Measurements from ENCODE around the gene MYO15B. TPM values are rescaled to one million over a fixed set of nuclear protein-coding genes. Genes with fewer than 3 reads are reported as not detected.
"Not testable (repeated sequence)": the region's sequence is repeated elsewhere in the genome, so short reads cannot be mapped to it uniquely, and the experiment has no call there.

Gene MYO15B
- total RNA-seq, 2 experiments from 2014 or later: 17.8 to 18.9 TPM

DNA sequence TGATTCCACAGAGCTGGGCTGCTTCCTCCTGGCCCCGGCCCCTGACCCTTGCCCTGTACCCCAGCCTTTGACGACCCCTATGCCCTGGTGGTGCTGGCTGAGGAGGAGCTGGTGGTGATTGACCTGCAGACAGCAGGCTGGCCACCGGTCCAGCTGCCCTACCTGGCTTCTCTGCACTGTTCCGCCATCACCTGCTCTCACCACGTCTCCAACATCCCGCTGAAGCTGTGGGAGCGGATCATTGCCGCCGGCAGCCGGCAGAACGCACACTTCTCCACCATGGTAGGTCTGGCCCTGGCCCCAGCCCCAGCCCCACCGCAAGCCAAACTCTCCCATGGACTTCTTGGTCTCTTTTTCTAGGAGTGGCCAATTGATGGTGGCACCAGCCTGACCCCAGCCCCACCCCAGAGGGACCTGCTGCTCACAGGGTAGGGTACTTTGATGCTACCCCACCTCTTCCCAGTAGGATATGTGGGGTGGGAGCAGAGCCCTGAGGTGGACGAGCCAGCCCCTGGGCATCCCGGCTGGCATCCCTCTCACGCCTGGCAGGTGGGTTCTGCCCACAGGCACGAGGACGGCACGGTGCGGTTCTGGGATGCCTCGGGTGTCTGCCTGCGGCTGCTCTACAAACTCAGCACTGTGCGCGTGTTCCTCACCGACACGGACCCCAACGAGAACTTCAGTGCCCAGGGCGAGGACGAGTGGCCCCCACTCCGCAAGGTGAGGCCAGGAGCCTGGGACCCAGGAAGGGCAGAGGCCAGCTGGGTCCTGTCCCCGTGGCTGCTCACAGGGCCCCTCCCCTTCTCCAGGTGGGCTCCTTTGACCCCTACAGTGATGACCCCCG lies 19.0 kb upstream of the MYO15B start:
- H3K4me1 Mint-ChIP-seq: no peaks in the 10 kb centered on the region
- no peak overlapping the region for H3K4me3 Mint-ChIP-seq
- H3K27ac Mint-ChIP-seq: no peak overlapping the region
- H3K27me3 Mint-ChIP-seq: no peaks in the 10 kb centered on the region
- no peaks in the 10 kb centered on the region for H3K36me3 Mint-ChIP-seq
- H3K9me3 Mint-ChIP-seq: no peaks in the 10 kb centered on the region
- no peak for DNase-seq

DNA sequence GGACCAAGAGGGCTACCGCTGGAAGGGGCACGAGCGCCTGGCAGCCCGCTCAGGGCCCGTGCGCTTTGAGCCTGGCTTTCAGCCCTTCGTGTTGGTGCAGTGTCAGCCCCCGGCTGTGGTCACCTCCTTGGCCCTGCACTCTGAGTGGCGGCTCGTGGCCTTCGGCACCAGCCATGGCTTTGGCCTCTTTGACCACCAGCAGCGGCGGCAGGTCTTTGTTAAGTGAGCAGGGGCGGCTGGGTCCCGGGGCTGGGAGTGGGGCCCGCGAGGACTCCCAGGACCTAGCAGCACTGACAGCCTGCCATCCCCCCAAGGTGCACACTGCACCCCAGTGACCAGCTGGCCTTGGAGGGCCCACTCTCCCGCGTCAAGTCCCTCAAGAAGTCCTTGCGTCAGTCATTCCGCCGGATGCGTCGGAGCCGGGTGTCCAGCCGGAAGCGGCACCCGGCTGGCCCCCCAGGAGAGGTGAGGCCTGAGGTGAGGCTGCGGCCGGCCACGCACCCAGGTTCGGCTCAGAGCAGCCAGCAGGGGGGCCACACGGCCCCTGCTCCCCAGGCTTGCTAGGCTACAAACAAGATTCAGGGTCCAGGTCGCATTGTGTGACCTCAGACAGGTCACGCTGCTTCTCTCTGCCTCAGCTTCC lies 17.4 kb upstream of the MYO15B start:
- Mint-ChIP-seq H3K36me3 (no peaks in the 10 kb centered on the region), H3K9me3 (no peaks in the 10 kb centered on the region), H3K4me1 (no peaks in the 10 kb centered on the region), H3K4me3 (no peak overlapping the region), H3K27ac (no peak overlapping the region), H3K27me3 (no peaks in the 10 kb centered on the region)
- no peak for DNase-seq

DNA sequence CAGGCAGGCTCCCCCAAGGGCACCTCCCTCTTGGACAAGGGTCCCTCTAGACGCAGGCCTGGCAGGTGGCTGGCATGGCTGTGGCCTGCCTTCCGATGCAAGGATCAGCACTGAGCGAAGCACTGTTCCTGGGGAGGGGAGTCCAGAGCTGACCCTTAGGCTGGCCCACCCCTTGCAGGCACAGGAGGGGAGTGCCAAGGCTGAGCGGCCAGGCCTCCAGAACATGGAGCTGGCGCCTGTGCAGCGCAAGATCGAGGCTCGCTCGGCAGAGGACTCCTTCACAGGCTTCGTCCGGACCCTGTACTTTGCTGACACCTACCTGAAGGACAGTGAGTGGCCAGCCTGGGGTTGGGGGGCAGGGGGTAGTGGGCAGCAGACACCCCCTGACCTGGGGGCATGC lies 16.8 kb upstream of the MYO15B start:
- Mint-ChIP-seq H3K9me3 (no peaks in the 10 kb centered on the region), H3K27me3 (no peaks in the 10 kb centered on the region), H3K27ac (no peak overlapping the region), H3K4me1 (no peaks in the 10 kb centered on the region), H3K4me3 (no peak overlapping the region), H3K36me3 (no peaks in the 10 kb centered on the region)
- DNase-seq: no peak

DNA sequence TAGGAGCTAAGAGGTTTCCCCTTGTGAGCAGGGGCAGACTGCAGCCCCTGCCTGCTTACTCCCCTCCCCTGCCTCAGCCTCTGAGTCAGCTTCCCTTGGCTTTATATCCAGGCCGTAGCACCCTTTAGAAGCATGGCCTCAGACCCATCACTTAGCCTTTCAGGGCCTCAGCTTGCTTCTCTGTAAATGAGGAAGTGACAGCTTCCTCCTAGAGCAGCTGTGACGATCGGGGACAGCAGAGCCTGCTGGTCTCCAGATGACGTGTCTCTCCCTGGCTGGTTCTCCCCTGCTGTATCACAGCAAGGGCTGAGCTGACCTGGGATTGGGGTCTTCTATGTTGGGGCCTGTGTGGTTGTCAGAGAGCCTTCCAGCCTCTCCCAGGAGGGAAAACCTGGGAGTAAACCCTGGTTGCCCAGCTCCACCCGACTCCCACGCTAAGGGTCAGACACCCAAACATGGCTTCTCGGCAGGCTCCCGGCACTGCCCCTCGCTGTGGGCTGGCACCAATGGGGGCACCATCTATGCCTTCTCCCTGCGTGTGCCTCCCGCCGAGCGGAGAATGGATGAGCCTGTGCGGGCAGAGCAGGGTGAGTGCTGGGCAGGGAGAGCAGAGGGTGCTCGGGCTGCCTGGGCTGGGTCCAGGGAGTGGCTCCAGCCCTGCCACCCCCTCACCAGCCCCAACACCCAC lies 16.3 kb upstream of the MYO15B start:
- Mint-ChIP-seq H3K4me3 (no peak overlapping the region), H3K9me3 (no peaks in the 10 kb centered on the region), H3K27ac (peak overlapping the region; percentile 51), H3K4me1 (no peaks in the 10 kb centered on the region), H3K27me3 (no peaks in the 10 kb centered on the region), H3K36me3 (no peaks in the 10 kb centered on the region)
- DNase-seq: no peak

DNA sequence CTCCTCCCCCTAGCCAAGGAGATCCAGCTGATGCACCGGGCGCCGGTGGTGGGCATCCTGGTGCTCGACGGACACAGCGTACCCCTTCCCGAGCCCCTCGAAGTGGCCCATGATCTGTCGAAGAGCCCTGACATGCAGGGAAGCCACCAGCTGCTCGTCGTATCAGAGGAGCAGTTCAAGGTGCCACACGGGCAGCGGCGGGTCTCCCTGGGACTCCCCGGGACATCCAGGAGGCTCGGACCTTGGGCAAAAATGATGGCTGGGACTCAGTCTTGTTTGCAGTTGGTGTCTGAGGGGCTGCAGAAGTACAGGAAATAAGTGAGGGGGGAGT lies 15.8 kb upstream of the MYO15B start:
- no peaks in the 10 kb centered on the region for H3K9me3 Mint-ChIP-seq
- H3K27me3 Mint-ChIP-seq: no peaks in the 10 kb centered on the region
- H3K4me3 Mint-ChIP-seq: no peak overlapping the region
- no peak for DNase-seq
- H3K4me1 Mint-ChIP-seq: no peaks in the 10 kb centered on the region
- no peaks in the 10 kb centered on the region for H3K36me3 Mint-ChIP-seq
- no peak overlapping the region for H3K27ac Mint-ChIP-seq

DNA sequence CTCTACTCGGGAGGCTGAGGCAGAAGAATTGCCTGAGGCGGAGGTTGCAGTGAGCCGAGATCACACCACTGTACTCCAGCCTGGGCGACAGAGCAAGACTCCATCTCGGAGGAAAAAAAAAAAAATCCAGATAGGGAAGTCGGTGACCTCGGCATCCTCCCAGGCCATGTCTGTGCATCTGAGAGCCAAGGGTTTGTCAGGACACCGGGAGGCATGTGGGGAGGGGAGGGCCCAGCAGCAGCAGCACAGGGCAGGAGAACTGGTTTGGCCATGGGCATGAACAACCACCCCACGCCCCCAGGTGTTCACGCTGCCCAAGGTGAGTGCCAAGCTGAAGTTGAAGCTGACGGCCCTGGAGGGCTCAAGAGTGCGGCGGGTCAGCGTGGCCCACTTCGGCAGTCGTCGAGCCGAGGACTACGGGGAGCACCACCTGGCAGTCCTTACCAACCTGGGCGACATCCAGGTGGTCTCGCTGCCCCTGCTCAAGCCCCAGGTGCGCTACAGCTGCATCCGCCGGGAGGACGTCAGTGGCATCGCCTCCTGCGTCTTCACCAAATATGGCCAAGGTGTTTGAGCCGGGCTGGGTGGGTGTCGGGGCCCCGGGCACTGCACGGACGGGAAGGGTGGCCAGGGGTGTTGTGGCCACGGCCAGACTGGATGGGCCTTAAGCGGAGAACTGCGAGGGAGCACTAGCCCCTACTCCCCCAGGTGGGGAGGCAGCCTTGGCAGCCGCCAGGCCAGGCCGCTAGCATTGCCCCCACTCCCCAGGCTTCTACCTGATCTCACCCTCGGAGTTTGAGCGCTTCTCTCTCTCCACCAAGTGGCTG lies 14.7 kb upstream of the MYO15B start:
- H3K36me3 Mint-ChIP-seq: no peaks in the 10 kb centered on the region
- H3K4me3 Mint-ChIP-seq: no peak overlapping the region
- no peaks in the 10 kb centered on the region for H3K9me3 Mint-ChIP-seq
- no peaks in the 10 kb centered on the region for H3K4me1 Mint-ChIP-seq
- H3K27ac Mint-ChIP-seq: no peak overlapping the region
- no peak for DNase-seq
- no peaks in the 10 kb centered on the region for H3K27me3 Mint-ChIP-seq

DNA sequence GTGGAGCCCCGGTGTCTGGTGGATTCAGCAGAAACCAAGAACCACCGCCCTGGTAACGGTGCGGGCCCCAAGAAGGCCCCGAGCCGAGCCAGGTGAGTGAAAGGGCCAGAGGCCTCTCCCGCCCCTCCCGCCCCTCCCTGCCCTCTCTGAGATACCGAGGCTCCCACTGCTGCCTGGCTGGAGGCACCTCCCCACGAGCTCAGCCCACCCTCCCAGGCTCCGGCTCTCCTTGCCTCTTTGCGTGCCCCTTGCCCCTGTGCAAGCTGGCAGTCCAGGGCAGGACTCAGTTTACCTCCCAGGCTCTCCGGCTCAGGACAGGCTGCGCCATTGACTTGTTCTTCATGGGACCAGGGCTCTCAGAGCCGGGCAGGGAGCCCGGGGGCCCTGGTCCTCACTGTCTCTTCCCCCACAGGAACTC lies 14.1 kb upstream of the MYO15B start:
- H3K27me3 Mint-ChIP-seq: no peaks in the 10 kb centered on the region
- DNase-seq: no peak
- H3K36me3 Mint-ChIP-seq: no peaks in the 10 kb centered on the region
- H3K4me1 Mint-ChIP-seq: no peaks in the 10 kb centered on the region
- H3K4me3 Mint-ChIP-seq: no peak overlapping the region
- H3K27ac Mint-ChIP-seq: no peak overlapping the region
- H3K9me3 Mint-ChIP-seq: no peaks in the 10 kb centered on the region

DNA sequence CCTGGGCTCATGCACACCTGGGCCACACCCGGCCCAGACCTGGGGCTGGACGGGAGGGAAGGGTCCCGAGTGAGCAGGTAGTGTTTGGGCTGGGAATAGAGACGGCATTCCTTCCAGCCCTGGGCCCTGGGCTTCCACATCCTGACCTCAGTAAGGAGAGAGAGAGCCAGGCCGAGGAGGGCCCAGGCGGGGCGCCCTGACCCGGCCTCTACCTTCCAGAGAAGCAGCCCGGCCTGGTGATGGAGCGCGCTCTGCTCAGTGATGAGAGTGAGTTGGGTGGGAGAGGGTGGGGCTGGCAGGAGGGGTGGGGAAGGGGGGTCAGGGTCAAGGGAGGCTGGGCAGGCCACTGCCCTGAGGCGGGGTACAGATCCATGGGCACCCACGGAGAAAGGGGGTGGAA lies 13.6 kb upstream of the MYO15B start:
- no peak overlapping the region for H3K27ac Mint-ChIP-seq
- H3K4me1 Mint-ChIP-seq: no peaks in the 10 kb centered on the region
- no peaks in the 10 kb centered on the region for H3K36me3 Mint-ChIP-seq
- H3K4me3 Mint-ChIP-seq: no peak overlapping the region
- no peaks in the 10 kb centered on the region for H3K9me3 Mint-ChIP-seq
- H3K27me3 Mint-ChIP-seq: no peaks in the 10 kb centered on the region
- no peak for DNase-seq

DNA sequence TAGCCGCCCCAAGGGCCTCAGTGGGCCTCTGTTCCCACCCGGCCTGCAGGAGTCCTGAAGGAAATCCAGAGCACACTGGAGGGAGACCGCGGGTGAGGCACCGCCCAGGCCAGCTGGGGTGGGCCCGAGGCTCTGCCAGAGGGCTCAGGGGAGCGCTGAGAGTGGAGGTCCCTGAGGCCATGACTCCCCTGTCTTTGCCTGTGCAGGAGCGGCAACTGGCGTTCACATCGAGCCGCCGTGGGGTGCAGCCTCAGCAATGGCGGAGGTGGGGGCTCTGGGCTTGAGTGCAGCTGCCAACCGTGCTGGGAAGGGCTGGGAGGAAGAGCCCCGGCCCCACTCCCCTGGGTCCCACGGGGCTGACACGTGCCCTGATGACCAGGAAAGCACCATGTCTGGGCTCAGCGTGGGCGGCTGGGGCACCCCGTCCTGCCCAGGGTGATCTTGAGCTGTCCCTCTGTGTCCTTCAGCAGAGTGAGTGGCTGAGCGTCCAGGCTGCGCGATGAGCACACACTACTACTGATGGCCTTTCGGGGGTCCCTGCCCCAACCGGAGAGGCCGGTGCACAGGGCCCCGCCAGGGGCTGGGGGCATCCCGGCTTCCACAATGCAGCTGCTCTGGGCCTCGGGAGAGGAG lies 13.1 kb upstream of the MYO15B start:
- Mint-ChIP-seq H3K27ac (no peak overlapping the region), H3K4me1 (no peaks in the 10 kb centered on the region), H3K36me3 (no peaks in the 10 kb centered on the region), H3K9me3 (no peaks in the 10 kb centered on the region), H3K27me3 (no peaks in the 10 kb centered on the region), H3K4me3 (no peak overlapping the region)
- no peak for DNase-seq

DNA sequence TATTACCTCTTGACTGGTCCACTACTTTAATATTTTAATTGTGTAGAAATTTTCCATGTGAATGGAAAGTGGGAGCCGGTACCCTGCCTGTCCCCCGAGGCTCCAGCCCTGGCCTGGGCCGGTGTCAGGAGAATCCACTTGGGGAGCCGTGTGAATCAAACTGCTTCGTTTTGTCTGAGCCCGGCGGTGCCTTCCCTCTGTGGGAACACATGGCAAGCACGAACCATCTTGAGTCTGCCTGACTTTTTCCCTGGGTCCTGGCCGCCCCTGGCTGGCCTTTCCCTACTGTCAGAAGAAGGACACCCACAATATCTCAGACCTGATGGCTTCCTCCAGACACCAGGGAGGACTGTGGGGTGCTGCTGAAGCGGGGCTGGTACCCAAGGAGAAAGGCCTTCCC lies 12.4 kb upstream of the MYO15B start:
- Mint-ChIP-seq H3K9me3 (no peaks in the 10 kb centered on the region), H3K36me3 (no peaks in the 10 kb centered on the region), H3K27ac (no peak overlapping the region), H3K4me3 (no peak overlapping the region), H3K27me3 (no peaks in the 10 kb centered on the region), H3K4me1 (no peaks in the 10 kb centered on the region)
- no peak for DNase-seq

DNA sequence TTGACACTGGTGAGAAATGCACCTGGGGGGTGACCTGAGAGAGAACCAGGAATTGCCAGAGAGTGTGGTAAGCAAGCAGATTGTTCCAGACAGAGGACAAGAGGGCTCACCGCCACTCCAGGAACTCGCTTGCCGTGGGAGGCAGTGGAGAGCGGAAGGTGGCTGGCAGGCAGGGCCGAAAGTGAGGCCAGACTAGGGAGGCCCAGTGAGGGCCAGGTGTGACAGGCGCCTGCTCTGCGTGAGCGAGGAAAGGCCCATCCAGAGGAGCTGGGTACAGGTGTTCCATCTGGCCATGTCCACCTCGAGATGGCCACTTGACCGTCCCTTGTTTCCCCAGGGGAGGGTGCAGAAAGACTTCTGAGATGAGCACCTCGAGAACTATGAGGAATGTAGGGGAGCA lies 11.9 kb upstream of the MYO15B start:
- H3K9me3 Mint-ChIP-seq: peaks cover 1% of the 10 kb centered on the region
- H3K27ac Mint-ChIP-seq: no peak overlapping the region
- DNase-seq: no peak
- no peaks in the 10 kb centered on the region for H3K4me1 Mint-ChIP-seq
- H3K27me3 Mint-ChIP-seq: no peaks in the 10 kb centered on the region
- H3K4me3 Mint-ChIP-seq: no peak overlapping the region
- no peaks in the 10 kb centered on the region for H3K36me3 Mint-ChIP-seq

DNA sequence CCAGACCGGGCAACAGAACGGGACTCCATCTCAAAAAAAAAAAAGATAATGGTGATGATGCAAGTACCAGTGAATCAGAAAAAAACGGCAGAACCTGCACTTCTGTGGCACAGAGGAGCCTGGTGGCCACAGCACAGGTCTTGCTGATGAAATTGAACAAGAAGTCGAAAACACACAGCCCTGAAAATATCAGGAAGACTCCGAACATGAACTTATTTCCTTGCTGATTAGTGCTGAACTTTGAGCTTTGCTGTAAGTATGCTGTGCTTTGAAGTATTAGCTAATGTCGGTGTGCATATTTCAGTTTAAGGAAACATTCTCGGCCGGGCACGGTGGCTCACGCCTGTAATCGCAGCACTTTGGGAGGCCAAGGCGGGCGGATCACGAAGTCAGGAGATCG lies 10.9 kb upstream of the MYO15B start:
- Mint-ChIP-seq H3K9me3 (peaks cover 4% of the 10 kb centered on the region), H3K27ac (no peak overlapping the region), H3K4me3 (no peak overlapping the region), H3K36me3 (no peaks in the 10 kb centered on the region), H3K27me3 (no peaks in the 10 kb centered on the region), H3K4me1 (peaks cover 7% of the 10 kb centered on the region)
- DNase-seq: no peak

DNA sequence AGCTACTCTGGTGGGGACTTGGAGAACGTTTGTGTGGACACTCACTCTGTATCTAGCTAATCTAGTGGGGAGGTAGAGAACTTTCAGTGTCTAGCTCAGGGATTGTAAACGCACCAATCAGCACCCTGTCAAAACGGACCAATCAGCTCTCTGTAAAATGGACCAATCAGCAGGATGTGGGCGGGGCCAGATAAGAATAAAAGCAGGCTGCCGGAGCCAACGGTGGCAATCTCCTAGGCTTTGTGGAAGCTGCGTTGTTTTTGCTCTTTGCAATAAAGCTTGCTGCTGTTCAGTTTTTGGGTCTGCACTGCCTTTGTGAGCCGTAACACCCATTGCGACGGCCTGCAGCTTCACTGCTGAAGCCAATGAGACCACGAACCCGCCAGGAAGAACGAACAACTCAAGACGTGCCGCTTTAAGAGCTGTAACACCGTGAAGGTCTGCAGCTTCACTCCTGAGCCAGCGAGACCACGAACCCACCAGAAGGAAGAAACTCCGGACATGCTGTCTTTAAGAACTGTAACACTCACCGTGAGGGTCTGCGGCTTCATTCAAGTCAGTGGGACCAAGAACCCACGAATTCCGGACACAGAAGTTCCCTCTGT lies 6.4 kb upstream of the MYO15B start:
- not testable (repeated sequence) for H3K36me3 Mint-ChIP-seq, H3K27me3 Mint-ChIP-seq, H3K9me3 Mint-ChIP-seq, H3K4me1 Mint-ChIP-seq
- DNase-seq: peak; percentile 66
- Mint-ChIP-seq H3K27ac (peak overlapping the region; percentile 59), H3K4me3 (peak overlapping the region; percentile 81)

DNA sequence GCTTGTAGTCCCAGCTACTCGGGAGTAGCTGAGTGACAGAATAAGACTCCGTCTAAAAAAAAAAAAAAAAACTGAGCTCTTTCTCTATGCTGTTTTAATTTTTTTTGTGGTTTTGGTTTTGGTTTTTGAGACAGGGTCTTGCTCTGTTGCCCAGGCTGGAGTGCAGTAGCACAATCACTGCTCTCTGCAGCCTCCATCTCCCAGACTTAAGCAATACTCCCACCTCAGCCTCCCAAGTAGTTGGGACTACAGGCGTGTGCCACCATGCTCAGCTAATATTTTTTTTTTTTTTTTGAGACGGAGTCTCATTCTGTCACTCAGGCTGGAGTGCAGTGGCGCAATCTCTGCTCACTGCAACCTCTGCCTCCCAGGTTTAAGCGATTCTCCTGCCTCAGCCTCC lies 4.4 kb upstream of the MYO15B start:
- H3K36me3 Mint-ChIP-seq, H3K9me3 Mint-ChIP-seq, H3K4me3 Mint-ChIP-seq, DNase-seq, H3K27ac Mint-ChIP-seq, H3K27me3 Mint-ChIP-seq: not testable (repeated sequence)
- H3K4me1 Mint-ChIP-seq: peaks cover 12% of the 10 kb centered on the region
